Neural cell (in vitro differentiated cells): ENCODE results near the gene VMAC.

Source experiments
- TAF1 ChIP-seq: IDR thresholded peaks from 2 replicates; pipeline ENCODE4 v1.6.1; 2012; ENCODE audit warnings: low read depth
- TF ChIP-seq, protein P1 (sequence below): fragments of 450-650 bp; IDR thresholded peaks from 2 replicates; pipeline ENCODE4 v1.5.1; 2014; ENCODE audit warnings: antibody characterized with exemption, mild to moderate bottlenecking, moderate library complexity; ENCODE audit not compliant: poor library complexity, severe bottlenecking

DNA sequence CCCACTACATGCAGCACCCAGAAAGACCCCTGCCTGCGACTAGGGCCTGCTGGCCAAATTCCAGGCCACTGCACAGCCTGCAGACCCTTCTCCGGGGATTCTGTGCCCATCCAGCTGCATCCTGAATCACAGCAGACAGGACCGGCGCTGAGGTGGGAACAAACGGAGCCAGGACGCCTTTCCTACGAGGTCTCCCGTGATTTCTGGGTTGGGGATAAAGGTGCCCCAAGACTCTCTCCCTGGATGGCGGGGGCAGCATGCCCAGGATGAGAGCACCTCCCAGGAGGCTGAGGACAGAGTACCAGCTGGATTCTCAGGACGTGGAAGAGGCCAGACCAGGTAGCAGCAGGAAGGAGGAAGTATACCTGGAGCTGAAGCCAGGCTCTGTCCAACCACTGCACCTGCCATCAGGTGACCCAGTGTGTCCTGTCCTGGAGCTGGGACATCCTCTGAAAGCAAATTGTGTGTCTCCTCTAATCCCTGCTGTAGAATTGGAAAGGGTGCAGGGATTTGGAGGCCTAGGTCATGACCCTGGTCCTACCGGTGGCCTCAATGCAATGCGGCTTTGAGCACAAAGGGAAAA lies 31.0 kb upstream of the VMAC start:
- TF ChIP-seq, protein P1, sequence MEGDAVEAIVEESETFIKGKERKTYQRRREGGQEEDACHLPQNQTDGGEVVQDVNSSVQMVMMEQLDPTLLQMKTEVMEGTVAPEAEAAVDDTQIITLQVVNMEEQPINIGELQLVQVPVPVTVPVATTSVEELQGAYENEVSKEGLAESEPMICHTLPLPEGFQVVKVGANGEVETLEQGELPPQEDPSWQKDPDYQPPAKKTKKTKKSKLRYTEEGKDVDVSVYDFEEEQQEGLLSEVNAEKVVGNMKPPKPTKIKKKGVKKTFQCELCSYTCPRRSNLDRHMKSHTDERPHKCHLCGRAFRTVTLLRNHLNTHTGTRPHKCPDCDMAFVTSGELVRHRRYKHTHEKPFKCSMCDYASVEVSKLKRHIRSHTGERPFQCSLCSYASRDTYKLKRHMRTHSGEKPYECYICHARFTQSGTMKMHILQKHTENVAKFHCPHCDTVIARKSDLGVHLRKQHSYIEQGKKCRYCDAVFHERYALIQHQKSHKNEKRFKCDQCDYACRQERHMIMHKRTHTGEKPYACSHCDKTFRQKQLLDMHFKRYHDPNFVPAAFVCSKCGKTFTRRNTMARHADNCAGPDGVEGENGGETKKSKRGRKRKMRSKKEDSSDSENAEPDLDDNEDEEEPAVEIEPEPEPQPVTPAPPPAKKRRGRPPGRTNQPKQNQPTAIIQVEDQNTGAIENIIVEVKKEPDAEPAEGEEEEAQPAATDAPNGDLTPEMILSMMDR: no peak
- no peak for TF ChIP-seq TAF1
